Breast epithelium (tissue), 3 donors: ENCODE measurements around the gene TCP11L1.

ENCODE experiments used
- POLR2A ChIP-seq: fragments of 450-650 bp; IDR thresholded peaks from one replicate; pipeline ENCODE4 v1.6.1; 2016; ENCODE audit warnings: antibody characterized with exemption, mild to moderate bottlenecking, moderate library complexity
- POLR2AphosphoS5 ChIP-seq, 3 donors: sonication (generic); formaldehyde crosslinking; IDR thresholded peaks; one replicate each; pipeline ENCODE4 v1.6.1; 2017; ENCODE audit warnings: antibody characterized with exemption in 3 of 3
- TF ChIP-seq, protein P1 (sequence below), 3 donors: fragments of 450-650 bp; IDR thresholded peaks; one replicate each; pipeline ENCODE4 v1.5.1; 2016 to 2017; ENCODE audit warnings: antibody characterized with exemption in 3 of 3, mild to moderate bottlenecking in 3 of 3, moderate library complexity in 3 of 3

DNA sequence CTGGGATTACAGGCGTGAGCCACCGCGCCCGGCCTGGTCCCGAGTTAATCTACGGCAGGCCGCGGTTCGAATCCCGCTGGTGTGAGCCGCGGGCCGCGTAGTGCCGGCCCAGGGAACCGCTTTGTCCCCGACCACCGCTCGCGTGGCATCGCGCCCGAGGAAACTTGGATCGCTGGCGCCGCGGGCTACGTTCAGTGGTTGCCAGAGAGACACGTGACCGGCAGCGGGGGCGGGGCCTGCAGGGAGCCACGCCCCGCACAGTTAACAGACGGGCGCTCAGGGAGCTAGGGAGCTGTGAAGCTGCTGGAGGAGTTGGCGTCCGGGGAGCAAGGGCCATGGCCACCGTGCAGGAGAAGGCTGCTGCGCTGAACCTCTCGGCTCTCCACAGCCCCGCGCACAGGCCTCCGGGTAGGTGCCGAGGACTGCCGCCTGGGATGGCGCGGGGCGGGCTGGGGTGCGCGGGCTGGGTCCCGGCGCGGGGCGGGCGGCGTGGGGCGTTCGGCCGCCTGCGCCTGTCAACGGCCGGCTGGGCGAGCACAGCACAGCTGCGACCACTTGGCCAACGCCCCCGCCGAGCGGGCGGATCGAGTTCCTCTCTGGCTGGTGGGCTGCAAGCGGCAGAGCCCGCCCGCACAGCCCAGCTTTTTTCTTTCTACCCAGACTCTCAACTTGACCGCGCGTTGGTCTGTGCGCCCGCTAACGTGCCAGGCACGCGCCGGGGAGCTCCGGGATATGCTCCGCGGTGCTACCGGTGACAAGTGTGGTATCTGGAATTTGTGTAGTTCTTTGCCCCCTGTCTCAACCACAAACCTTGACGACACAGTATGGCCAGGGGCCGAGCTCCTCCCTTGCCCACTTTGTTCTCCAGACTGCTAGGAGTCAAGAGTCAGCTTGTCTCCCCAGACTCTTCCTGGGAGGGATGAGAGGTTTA is 23.5 kb upstream of the TCP11L1 start, which contains the start of gene DEPDC7:
- TF ChIP-seq, protein P1, sequence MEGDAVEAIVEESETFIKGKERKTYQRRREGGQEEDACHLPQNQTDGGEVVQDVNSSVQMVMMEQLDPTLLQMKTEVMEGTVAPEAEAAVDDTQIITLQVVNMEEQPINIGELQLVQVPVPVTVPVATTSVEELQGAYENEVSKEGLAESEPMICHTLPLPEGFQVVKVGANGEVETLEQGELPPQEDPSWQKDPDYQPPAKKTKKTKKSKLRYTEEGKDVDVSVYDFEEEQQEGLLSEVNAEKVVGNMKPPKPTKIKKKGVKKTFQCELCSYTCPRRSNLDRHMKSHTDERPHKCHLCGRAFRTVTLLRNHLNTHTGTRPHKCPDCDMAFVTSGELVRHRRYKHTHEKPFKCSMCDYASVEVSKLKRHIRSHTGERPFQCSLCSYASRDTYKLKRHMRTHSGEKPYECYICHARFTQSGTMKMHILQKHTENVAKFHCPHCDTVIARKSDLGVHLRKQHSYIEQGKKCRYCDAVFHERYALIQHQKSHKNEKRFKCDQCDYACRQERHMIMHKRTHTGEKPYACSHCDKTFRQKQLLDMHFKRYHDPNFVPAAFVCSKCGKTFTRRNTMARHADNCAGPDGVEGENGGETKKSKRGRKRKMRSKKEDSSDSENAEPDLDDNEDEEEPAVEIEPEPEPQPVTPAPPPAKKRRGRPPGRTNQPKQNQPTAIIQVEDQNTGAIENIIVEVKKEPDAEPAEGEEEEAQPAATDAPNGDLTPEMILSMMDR (IDR thresholded peaks at IDR 0.05), result no peak
- TF ChIP-seq POLR2A (no peak), POLR2AphosphoS5 (IDR thresholded peaks at IDR 0.05) (no peak)
